Mesenchymal stem cell (in vitro differentiated cells and primary cell): ENCODE results near the gene MYH7B.

Experiments used
- DNase-seq: peaks from one replicate; pipeline ENCODE4 v3.0.0-alpha.2; 2013
- H2AFZ ChIP-seq: one replicate; pipeline ENCODE4 v1.6.1; 2013; ENCODE audit warnings: low read depth, mild to moderate bottlenecking, control low read depth, inconsistent platforms, low read length, moderate library complexity
- H2AK5ac ChIP-seq: 2 replicates; pipeline ENCODE4 v1.6.1; 2013; ENCODE audit warnings: low read length, moderate library complexity, mild to moderate bottlenecking, inconsistent platforms; ENCODE audit not compliant: severe bottlenecking
- H2BK120ac ChIP-seq: one replicate; pipeline ENCODE4 v1.6.1; 2013; ENCODE audit warnings: low read depth, mild to moderate bottlenecking, inconsistent platforms, low read length, moderate library complexity
- H2BK12ac ChIP-seq, 2 experiments: one replicate each; pipeline ENCODE4 v1.6.1; 2013; ENCODE audit warnings: inconsistent platforms in 2 of 2, low read length in 2 of 2, mild to moderate bottlenecking in 2 of 2, moderate library complexity in 2 of 2, control low read depth in 1 of 2
- H2BK15ac ChIP-seq: one replicate; pipeline ENCODE4 v1.6.1; 2013; ENCODE audit warnings: mild to moderate bottlenecking, low read depth, inconsistent platforms; ENCODE audit not compliant: poor library complexity, severe bottlenecking
- H2BK5ac ChIP-seq: 2 replicates; pipeline ENCODE4 v1.6.1; 2013; ENCODE audit warnings: low read depth, mild to moderate bottlenecking, low read length, control low read depth, inconsistent platforms; ENCODE audit not compliant: poor library complexity, severe bottlenecking
- H3K14ac ChIP-seq, 2 experiments: one replicate each; pipeline ENCODE4 v1.6.1; 2013; ENCODE audit warnings: inconsistent platforms in 2 of 2, low read length in 2 of 2, control low read depth in 1 of 2, mild to moderate bottlenecking in 1 of 2, moderate library complexity in 1 of 2
- H3K18ac ChIP-seq, 2 experiments: one replicate each; pipeline ENCODE4 v1.6.1; 2013; ENCODE audit warnings: inconsistent platforms in 2 of 2, low read length in 2 of 2, control low read depth in 1 of 2, low read depth in 1 of 2, mild to moderate bottlenecking in 1 of 2
- H3K23ac ChIP-seq, 2 experiments: one replicate each; pipeline ENCODE4 v1.6.1; 2013; ENCODE audit warnings: inconsistent platforms in 2 of 2, low read length in 2 of 2, mild to moderate bottlenecking in 2 of 2, moderate library complexity in 2 of 2, control low read depth in 1 of 2
- H3K27ac ChIP-seq: 2 replicates; pipeline ENCODE4 v1.5.1; 2013; ENCODE audit warnings: mild to moderate bottlenecking, moderate library complexity, low read length, control low read depth, inconsistent platforms; ENCODE audit not compliant: poor library complexity, severe bottlenecking
- H3K27me3 ChIP-seq, 2 experiments: 2 replicates each; pipeline versions ENCODE4 v1.6.1 to v1.7.0; 2013; ENCODE audit warnings: low read length in 2 of 2, mild to moderate bottlenecking in 2 of 2, moderate library complexity in 2 of 2, control low read depth in 1 of 2, inconsistent platforms in 1 of 2; ENCODE audit not compliant: control insufficient read depth in 1 of 2, insufficient read depth in 1 of 2
- H3K36me3 ChIP-seq, 2 experiments: 2 replicates each; pipeline versions ENCODE4 v1.6.1 to v1.7.0; 2013; ENCODE audit warnings: low read length in 2 of 2, control low read depth in 1 of 2, inconsistent platforms in 1 of 2, low read depth in 1 of 2, mild to moderate bottlenecking in 1 of 2; ENCODE audit not compliant: insufficient read depth in 2 of 2, control insufficient read depth in 1 of 2
- H3K4ac ChIP-seq, 2 experiments: one replicate each; pipeline ENCODE4 v1.6.1; 2013; ENCODE audit warnings: inconsistent platforms in 2 of 2, low read length in 2 of 2, mild to moderate bottlenecking in 2 of 2, moderate library complexity in 2 of 2, control low read depth in 1 of 2, low read depth in 1 of 2
- H3K4me1 ChIP-seq: 2 replicates; pipeline ENCODE4 v1.6.1; 2013; ENCODE audit warnings: low read depth, low read length, control low read depth; ENCODE audit not compliant: control insufficient read depth, insufficient read depth
- H3K4me2 ChIP-seq: 2 replicates; pipeline ENCODE4 v1.6.1; 2013; ENCODE audit warnings: low read length, mild to moderate bottlenecking, inconsistent platforms; ENCODE audit not compliant: poor library complexity, severe bottlenecking
- H3K4me3 ChIP-seq, 2 experiments: 2 replicates each; pipeline versions ENCODE4 v1.5.1 to v1.7.0; 2013; ENCODE audit warnings: low read length in 2 of 2, mild to moderate bottlenecking in 2 of 2, control low read depth in 1 of 2, low read depth in 1 of 2; ENCODE audit not compliant: insufficient read depth in 1 of 2
- H3K79me1 ChIP-seq: replicated peaks from 2 replicates; pipeline ENCODE4 v1.6.1; 2013; ENCODE audit warnings: mild to moderate bottlenecking, control low read depth, low read length, inconsistent platforms; ENCODE audit not compliant: poor library complexity, severe bottlenecking
- H3K9ac ChIP-seq: 2 replicates; pipeline ENCODE4 v1.7.0; 2013; ENCODE audit warnings: mild to moderate bottlenecking, low read length, moderate library complexity
- H3K9me3 ChIP-seq: 2 replicates; pipeline ENCODE4 v1.7.0; 2013; ENCODE audit warnings: mild to moderate bottlenecking, low read length; ENCODE audit not compliant: control insufficient read depth
- H4K8ac ChIP-seq: one replicate; pipeline ENCODE4 v1.6.1; 2013; ENCODE audit warnings: inconsistent platforms, mild to moderate bottlenecking, low read length, moderate library complexity
- H4K91ac ChIP-seq: one replicate; pipeline ENCODE4 v1.6.1; 2013; ENCODE audit warnings: mild to moderate bottlenecking, low read length, inconsistent platforms
- WGBS: methylation state at CpG from one replicate; pipeline ENCODE4 v1.1.7; 2013; ENCODE audit warnings: mixed read lengths; 5-methylcytosine and 5-hydroxymethylcytosine counted together
- small RNA-seq: library from polyadenylated mRNA; stranded (forward); fragments of <200 nt; extraction: miRNeasy Mini kit (QIAGEN cat#:217004); gene quantifications from one replicate; pipeline ENCODE3, GENCODE V24; 2013; ENCODE audit warnings: low read depth

MYH7B gene

DNA sequence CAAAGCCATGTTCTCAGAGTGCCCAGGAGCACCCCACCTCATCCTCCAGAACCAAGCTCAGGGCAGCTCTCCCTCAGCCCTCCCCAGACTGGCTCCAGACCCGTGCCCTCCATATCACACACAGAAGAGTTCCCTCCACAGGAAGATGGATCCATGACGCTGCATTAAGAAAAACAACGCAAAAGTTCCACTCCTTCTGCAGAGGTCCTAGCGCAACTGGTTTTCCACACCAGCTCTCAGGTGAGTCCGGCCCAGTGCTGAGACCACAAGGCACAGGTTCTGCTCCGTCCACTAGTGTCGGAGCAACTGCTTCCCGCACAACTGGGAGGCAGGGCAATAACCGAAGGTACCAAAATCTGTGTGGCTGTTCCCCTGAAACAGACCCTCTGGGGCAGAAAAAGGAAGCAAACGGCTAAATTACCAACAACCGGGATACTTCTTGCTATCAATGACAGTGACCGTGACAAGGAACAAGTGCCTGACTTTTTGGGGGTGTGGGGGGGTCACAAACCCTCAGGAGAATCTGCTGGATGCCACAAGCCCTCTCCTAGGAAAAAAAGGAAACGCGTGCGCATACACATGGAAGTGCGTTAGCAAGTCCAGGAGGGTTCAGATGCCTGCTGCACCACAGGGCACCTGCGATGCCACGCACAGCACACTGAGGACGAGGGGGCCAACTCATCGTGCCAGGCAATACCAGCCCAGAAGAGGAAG, 49.2 kb downstream of the MYH7B start:
- WGBS, result 94% methylated on average over 20 of the region's 20 CpGs

More for the DNA sequence above, 49.2 kb downstream of the MYH7B start:
- H3K18ac ChIP-seq, result no peak overlapping the region
- no peaks in the 10 kb centered on the region for H3K9me3 ChIP-seq
- H2BK12ac ChIP-seq, result no peak overlapping the region
- peaks cover 47% of the 10 kb centered on the region for H3K79me1 ChIP-seq
- no peak overlapping the region for H3K14ac ChIP-seq
- no peak overlapping the region for H4K8ac ChIP-seq
- no peak overlapping the region for H2BK15ac ChIP-seq
- H3K4me1 ChIP-seq, result peaks cover 13% of the 10 kb centered on the region
- peaks cover 97 to 100% of the 10 kb centered on the region in 2 experiments for H3K36me3 ChIP-seq
- H3K27me3 ChIP-seq, result no peaks in the 10 kb centered on the region
- H3K4ac ChIP-seq, result no peak overlapping the region
- H2BK5ac ChIP-seq, result no peak overlapping the region
- H4K91ac ChIP-seq, result no peak overlapping the region
- H3K9ac ChIP-seq, result no peak overlapping the region
- H2AFZ ChIP-seq, result no peak overlapping the region
- H3K4me2 ChIP-seq, result no peak overlapping the region
- H3K27ac ChIP-seq, result no peak overlapping the region
- H3K23ac ChIP-seq, result no peak overlapping the region
- DNase-seq, result no peak
- H2AK5ac ChIP-seq, result no peak overlapping the region
- H2BK120ac ChIP-seq, result no peak overlapping the region
- no peak overlapping the region for H3K4me3 ChIP-seq

Small RNA genes within 50 kb of the gene (small RNA-seq; reads per million reads assigned to genes)
- gene MIR499A, result 4.0 reads per million, percentile 41 among the genes with 10 or more reads in this experiment
